Keratinocyte (primary cell): ENCODE results near the gene NOL7.

Source experiments
- CTCF ChIP-seq, 3 experiments: IDR thresholded peaks in 1 of 3; conservative IDR thresholded peaks in 1 of 3; optimal IDR thresholded peaks in 1 of 3; 2 replicates in 2 of 3; 3 replicates in 1 of 3; pipeline versions ENCODE3 to v1.5.1; 2011; ENCODE audit warnings: low read length in 3 of 3, mild to moderate bottlenecking in 3 of 3, moderate library complexity in 2 of 3, control low read depth in 1 of 3, inconsistent platforms in 1 of 3; ENCODE audit not compliant: insufficient read depth in 2 of 3; ENCODE audit errors: extremely low read depth in 1 of 3
- EZH2 ChIP-seq: IDR thresholded peaks from one replicate; pipeline ENCODE4 v1.6.1; 2012; ENCODE audit warnings: inconsistent platforms, mild to moderate bottlenecking, low read length, moderate library complexity

DNA sequence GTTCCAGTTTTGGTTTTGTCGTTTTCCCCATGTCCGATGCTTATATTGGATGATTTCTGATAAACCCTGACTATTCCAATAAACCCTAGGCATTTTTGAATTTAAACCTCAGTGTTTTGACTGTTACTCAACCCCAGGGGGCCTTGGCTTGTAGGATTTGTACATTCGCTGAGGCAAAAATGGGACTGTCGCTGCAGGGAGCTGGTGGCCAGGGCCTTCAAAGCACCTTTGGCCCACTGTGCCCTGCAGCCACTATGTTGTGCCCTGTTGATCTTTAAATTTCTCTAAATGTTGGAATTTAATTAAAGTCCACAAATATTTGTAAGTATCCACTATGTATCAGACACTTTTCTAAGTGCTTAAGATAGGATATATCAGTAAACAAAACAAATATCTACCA, 9.5 kb upstream of the NOL7 start:
- TF ChIP-seq CTCF (optimal IDR thresholded peaks at IDR 0.05 in 1 of 3, IDR thresholded peaks at IDR 0.05 in 1 of 3, conservative IDR thresholded peaks at IDR 0.05 in 1 of 3; ENCODE audit: extremely low read depth in 1 of 3, insufficient read depth in 2 of 3, low read length in 3 of 3) = no peak
- no peak for TF ChIP-seq EZH2
